ENCODE data around the gene KCND3.

DNA sequence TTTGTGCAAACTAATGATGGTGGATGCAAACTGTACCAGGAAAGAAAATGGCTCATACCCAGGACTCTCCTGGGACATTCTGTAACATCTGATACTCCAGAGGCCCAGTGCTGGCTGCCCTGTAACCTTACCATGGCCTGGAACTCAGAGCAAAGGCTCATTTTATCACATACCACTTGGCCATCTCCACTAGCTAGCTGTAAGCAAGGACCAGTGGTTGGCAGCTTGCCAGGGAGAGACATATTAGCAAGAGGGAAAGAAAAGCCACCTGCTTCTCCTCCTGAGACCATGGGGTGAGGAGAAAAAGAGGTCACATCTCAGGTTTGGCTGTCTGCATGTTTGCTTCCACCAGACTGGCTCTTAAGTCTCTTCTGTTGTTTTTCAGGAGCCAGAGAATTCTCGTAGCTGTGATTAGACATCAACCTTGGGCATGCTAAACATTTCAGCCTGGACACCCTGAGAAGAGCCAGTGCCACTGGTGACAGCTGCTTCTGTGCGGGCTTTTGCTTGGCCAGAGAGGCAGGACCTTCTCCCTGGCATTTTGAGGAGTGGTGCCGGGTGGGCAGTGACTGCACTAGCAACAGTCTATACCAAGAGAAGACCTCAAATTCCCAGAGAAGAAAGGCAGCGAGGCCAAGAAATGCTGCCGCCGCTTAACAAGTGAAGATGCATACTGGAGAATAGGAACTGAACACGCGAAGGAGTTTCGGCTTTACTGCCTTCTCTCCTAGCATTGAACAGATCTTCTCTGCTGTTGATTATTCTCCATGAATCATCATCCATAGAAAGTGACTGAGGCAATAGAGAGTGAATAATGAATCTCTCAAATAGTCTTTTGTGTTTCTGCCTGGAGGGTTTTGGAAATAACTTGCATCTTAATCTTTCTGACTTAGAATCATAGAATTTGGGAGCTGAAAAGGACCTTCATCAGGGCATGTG is 243.5 kb downstream of the KCND3 start:
- TF ChIP-seq CTCF (IDR thresholded peaks at IDR 0.05; ENCODE audit: insufficient read depth, low read depth, low read length) (no peak), EZH2 (IDR thresholded peaks at IDR 0.05; ENCODE audit: insufficient read depth, low read length) (no peak)

All from astrocyte (in vitro differentiated cells and primary cell).